OCI-M2 (cell line): ENCODE results near the gene WDR90.
A peak's percentile ranks its signal among the peaks of the same experiment; 100 is the strongest.

Experiments
- DNase-seq: peaks from one replicate; lab custom pipeline; 2025; ENCODE audit not compliant: unreplicated experiment; lab: John Stamatoyannopoulos, UW

WDR90 gene

GRCh38 chr16:625977-626765 is 23.0 kb upstream of the WDR90 start:
- DNase-seq, result no peak

GRCh38 chr16:626787-627453 is 22.2 kb upstream of the WDR90 start:
- no peak for DNase-seq

- DNase-seq, result no peak
Measured at GRCh38 chr16:627454-628239, 21.5 kb upstream of the WDR90 start.

- no peak for DNase-seq
Measured at GRCh38 chr16:628321-629061, 20.7 kb upstream of the WDR90 start.

- no peak for DNase-seq
Measured at GRCh38 chr16:629185-629832, 19.9 kb upstream of the WDR90 start.

- DNase-seq, result no peak
Measured at GRCh38 chr16:629833-630248, 19.3 kb upstream of the WDR90 start.

DNA sequence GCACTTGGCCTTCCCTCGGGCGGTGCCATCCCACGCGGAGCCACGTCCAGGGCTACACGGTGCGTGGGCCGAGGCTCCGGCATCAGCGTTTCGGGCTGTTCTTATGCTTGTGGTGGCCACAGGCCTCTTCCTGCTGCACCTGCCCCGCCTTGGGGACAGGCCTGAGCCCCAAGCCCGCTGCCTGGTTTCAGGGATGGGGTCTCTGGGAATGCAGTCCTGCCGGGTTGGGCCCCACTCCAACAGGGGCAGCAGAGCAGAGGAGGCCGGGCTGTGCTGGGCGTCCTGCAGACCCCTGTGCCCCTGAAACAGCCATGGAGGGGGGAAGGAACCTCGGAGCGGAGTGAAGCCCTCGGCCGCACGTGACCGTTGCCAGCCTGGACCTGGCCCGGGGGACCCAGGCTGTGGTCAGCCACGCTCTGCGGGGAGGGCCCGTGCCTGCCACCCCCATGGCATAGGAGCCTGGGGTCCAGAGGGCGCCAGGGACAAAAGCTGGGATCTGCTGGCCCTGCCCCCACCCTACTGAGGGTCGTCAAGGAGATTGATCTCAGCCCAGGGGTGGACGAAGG is 18.8 kb upstream of the WDR90 start:
- DNase-seq, result no peak

GRCh38 chr16:630815-631405 is 18.3 kb upstream of the WDR90 start, which contains the start of gene WFIKKN1:
WFIKKN1 (plus strand) TSS chr16:630985; CDS start chr16:631254, 269 bp downstream.
- no peak for DNase-seq

- no peak for DNase-seq
Measured at GRCh38 chr16:631808-632358, 17.3 kb upstream of the WDR90 start.

DNA sequence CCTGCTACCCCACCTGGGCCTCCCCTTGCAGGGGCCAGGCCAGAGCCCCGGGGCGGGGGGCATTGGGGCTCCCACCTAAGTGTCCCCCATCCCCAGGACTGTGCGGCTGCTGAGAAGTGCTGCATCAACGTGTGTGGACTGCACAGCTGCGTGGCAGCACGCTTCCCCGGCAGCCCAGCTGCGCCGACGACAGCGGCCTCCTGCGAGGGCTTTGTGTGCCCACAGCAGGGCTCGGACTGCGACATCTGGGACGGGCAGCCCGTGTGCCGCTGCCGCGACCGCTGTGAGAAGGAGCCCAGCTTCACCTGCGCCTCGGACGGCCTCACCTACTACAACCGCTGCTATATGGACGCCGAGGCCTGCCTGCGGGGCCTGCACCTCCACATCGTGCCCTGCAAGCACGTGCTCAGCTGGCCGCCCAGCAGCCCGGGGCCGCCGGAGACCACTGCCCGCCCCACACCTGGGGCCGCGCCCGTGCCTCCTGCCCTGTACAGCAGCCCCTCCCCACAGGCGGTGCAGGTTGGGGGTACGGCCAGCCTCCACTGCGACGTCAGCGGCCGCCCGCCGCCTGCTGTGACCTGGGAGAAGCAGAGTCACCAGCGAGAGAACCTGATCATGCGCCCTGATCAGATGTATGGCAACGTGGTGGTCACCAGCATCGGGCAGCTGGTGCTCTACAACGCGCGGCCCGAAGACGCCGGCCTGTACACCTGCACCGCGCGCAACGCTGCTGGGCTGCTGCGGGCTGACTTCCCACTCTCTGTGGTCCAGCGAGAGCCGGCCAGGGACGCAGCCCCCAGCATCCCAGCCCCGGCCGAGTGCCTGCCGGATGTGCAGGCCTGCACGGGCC is 16.5 kb upstream of the WDR90 start:
- no peak for DNase-seq

- no peak for DNase-seq
Measured at GRCh38 chr16:633336-634050, 15.7 kb upstream of the WDR90 start.

- no peak for DNase-seq
Measured at GRCh38 chr16:634051-634670, 15.0 kb upstream of the WDR90 start.

- DNase-seq, result no peak
Measured at GRCh38 chr16:634996-635395, 14.2 kb upstream of the WDR90 start.

- no peak for DNase-seq
Measured at GRCh38 chr16:635573-636205, 13.5 kb upstream of the WDR90 start.

DNA sequence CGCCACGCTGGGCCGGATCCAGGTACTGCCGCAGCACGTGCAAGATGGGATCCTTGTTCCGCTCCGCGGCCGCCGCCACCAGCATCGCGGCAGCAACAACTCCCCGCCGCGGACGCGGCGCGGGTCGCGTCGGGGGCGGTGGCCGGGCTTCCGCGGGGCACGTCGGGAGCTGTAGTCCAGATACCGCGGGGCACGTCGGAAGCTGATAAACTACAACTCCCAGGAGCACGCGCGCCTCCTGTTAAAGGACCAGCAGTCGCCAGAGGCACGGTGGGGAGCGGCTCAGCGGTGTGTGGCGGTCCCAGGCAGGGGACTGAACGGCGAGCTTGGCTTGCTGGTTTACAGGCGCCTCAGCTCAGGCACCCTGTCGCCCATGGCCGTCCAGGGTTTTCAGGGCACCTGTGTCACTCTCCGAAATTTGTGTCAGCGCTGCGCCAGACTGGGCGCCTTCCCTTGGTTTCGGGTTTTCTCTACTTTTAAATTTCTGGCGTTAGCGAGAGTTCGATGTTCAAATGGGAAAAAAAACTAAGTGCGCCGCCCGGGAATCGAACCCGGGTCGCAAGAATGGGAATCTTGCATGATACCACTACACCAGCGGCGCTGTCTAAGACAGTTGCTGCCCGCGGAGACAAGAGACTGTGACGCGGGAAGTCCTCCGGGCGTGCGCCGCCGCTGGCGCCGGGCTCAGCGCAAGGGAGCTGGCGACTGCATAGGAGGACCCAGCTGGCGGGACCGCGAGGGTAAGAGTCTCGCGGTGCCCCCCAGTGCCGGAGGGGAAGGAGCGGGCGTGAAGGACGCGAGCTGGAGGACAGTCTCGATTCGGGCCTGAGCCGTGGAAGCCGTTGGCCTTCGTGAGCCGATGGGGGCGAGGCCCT is 12.7 kb upstream of the WDR90 start, which contains the start of gene METTL26:
METTL26 (minus strand) TSS at position 100 of the 875 bp plus-strand sequence; CDS start at position 85, 15 bp downstream.
- peak; percentile 67 for DNase-seq
